ENCODE measurements around the gene BNIPL.
A peak's percentile ranks its signal among the peaks of the same experiment; 100 is the strongest.

Gene BNIPL

GRCh38 chr1:151058692-151059091 is 22.3 kb downstream of the BNIPL start:
- no peak for DNase-seq (ENCODE audit: low read depth)

GRCh38 chr1:151059109-151060006 is 23.0 kb downstream of the BNIPL start, which contains the start of gene CDC42SE1:
Gene CDC42SE1 (minus strand): TSS chr1:151059622. CDS start chr1:151055730, 3,892 bp downstream.
- DNase-seq (ENCODE audit: low read depth): peak; percentile 76

GRCh38 chr1:151060007-151060656 is 23.7 kb downstream of the BNIPL start, which contains the start of gene MLLT11:
Gene MLLT11 (plus strand): TSS chr1:151060397. CDS start chr1:151067225, 6,828 bp downstream.
- DNase-seq (ENCODE audit: low read depth): no peak

GRCh38 chr1:151060657-151061421 is 24.5 kb downstream of the BNIPL start:
- DNase-seq (ENCODE audit: low read depth): no peak

- no peak for DNase-seq (ENCODE audit: low read depth)
These were observed 25.3 kb downstream of the BNIPL start for GRCh38 chr1:151061704-151062103.

- no peak for DNase-seq (ENCODE audit: low read depth)
These were observed 26.5 kb downstream of the BNIPL start for GRCh38 chr1:151062741-151063371.

GRCh38 chr1:151065089-151065645 is 28.8 kb downstream of the BNIPL start:
- DNase-seq (ENCODE audit: low read depth): no peak

GRCh38 chr1:151067185-151067584 is 30.8 kb downstream of the BNIPL start:
- DNase-seq (ENCODE audit: low read depth): no peak

- DNase-seq (ENCODE audit: low read depth): no peak
These were observed 32.7 kb downstream of the BNIPL start for GRCh38 chr1:151069103-151069486.

GRCh38 chr1:151070474-151071276 is 34.3 kb downstream of the BNIPL start, which contains the start of gene GABPB2:
Gene GABPB2 (plus strand): TSS chr1:151070761. CDS start chr1:151088190, 17,429 bp downstream.
- peak; percentile 77 for DNase-seq (ENCODE audit: low read depth)

GRCh38 chr1:151072224-151072623 is 35.8 kb downstream of the BNIPL start:
- no peak for DNase-seq (ENCODE audit: low read depth)

- no peak for DNase-seq (ENCODE audit: low read depth)
These were observed 49.7 kb downstream of the BNIPL start for GRCh38 chr1:151085953-151086559.

Measured in activated T-helper 1 cell treated with Interleukin-2 at 50 U/mL for 16 hours (primary cell).